SJSA1 (cell line): Measurements from ENCODE around the gene FGD3. TPM values are rescaled to one million over a fixed set of nuclear protein-coding genes. Genes with fewer than 3 reads are reported as not detected.

Experiments
- DNase-seq, 2 experiments: peaks; one replicate each; pipeline ENCODE4 v3.0.0-alpha.2; 2015 to 2020; ENCODE audit warnings: low spot score in 2 of 2, low read depth in 1 of 2
- H3K27ac ChIP-seq: fragments of 250-450 bp; sonication (Bioruptor Pico); 2 replicates; pipeline ENCODE4 v1.5.1; 2020; ENCODE audit warnings: mild to moderate bottlenecking, moderate library complexity
- H3K27me3 ChIP-seq: fragments of 250-450 bp; sonication (Bioruptor Pico); replicated peaks from 2 replicates; pipeline ENCODE4 v1.5.1; 2020; ENCODE audit warnings: mild to moderate bottlenecking, moderate library complexity
- H3K36me3 ChIP-seq: fragments of 250-450 bp; sonication (Bioruptor Pico); 2 replicates; pipeline ENCODE4 v1.5.1; 2020; ENCODE audit warnings: mild to moderate bottlenecking
- H3K4me1 ChIP-seq: fragments of 250-450 bp; sonication (Bioruptor Pico); replicated peaks from 2 replicates; pipeline ENCODE4 v1.6.1; 2021; ENCODE audit warnings: mild to moderate bottlenecking
- H3K4me3 ChIP-seq: fragments of 250-450 bp; sonication (Bioruptor Pico); 2 replicates; pipeline ENCODE4 v1.5.1; 2020; ENCODE audit warnings: mild to moderate bottlenecking
- H3K9me3 ChIP-seq: fragments of 250-450 bp; sonication (Bioruptor Pico); replicated peaks from 2 replicates; pipeline ENCODE4 v1.5.1; 2020; ENCODE audit warnings: mild to moderate bottlenecking
- total RNA-seq: library from RNA; depleted of rRNA; stranded (reverse); fragments of >200 nt; shearing (Covaris generic); gene quantifications from 2 replicates; pipeline ENCODE4 v1.2.3, GENCODE V29; 2014

The FGD3 gene
- total RNA-seq, 1 experiment from 2014 or later = not detected

GRCh38 chr9:93071464-93071863 is 124.1 kb downstream of the FGD3 start:
- H3K27me3 ChIP-seq = no peaks in the 10 kb centered on the region
- no peaks in the 10 kb centered on the region for H3K36me3 ChIP-seq
- H3K27ac ChIP-seq = no peak overlapping the region
- H3K4me1 ChIP-seq = 0 out of 2 replicates have a peak, but pooled peaks cover 6% of the 10 kb centered on the region
- no peak for DNase-seq
- no peak overlapping the region for H3K4me3 ChIP-seq
- H3K9me3 ChIP-seq = no peaks in the 10 kb centered on the region

DNA sequence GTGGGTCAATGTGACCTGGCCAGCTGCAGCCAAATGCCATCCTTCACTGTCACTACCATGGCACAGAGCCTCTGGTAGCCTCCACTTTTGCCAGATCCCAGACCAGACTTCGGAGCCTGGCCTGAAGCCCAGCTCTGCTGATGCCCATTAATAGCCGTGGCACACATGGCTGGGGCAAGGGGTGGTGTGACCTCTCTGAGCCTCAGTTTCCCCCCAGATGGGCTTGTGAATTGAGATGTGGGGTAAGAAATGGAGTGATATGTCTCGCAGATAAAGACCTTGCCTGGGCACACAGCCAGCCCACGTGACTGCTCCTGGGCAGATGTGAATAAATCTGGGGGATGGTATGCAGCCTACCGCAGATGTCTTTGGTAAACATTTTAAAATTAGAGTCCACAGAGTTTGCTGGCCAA is 125.1 kb downstream of the FGD3 start:
- Histone ChIP-seq H3K4me1 (0 out of 2 replicates have a peak, but pooled peaks cover 6% of the 10 kb centered on the region), H3K27me3 (no peaks in the 10 kb centered on the region), H3K4me3 (no peak overlapping the region), H3K9me3 (no peaks in the 10 kb centered on the region), H3K27ac (no peak overlapping the region), H3K36me3 (no peaks in the 10 kb centered on the region)
- DNase-seq = no peak

- no peaks in the 10 kb centered on the region for H3K36me3 ChIP-seq
- H3K27ac ChIP-seq = no peak overlapping the region
- H3K9me3 ChIP-seq = no peaks in the 10 kb centered on the region
- H3K27me3 ChIP-seq = no peaks in the 10 kb centered on the region
- H3K4me3 ChIP-seq = no peak overlapping the region
- H3K4me1 ChIP-seq = 0 out of 2 replicates have a peak, but pooled peaks cover 6% of the 10 kb centered on the region
- no peak for DNase-seq
These were observed 128.9 kb downstream of the FGD3 start for GRCh38 chr9:93076101-93076791.

GRCh38 chr9:93076792-93077128 is 129.4 kb downstream of the FGD3 start:
- H3K4me3 ChIP-seq = no peak overlapping the region
- H3K9me3 ChIP-seq = no peaks in the 10 kb centered on the region
- H3K27me3 ChIP-seq = no peaks in the 10 kb centered on the region
- DNase-seq = no peak
- peaks cover 9% of the 10 kb centered on the region; the same call in 1 of the 2 replicates for H3K4me1 ChIP-seq
- H3K36me3 ChIP-seq = no peaks in the 10 kb centered on the region
- no peak overlapping the region for H3K27ac ChIP-seq

DNA sequence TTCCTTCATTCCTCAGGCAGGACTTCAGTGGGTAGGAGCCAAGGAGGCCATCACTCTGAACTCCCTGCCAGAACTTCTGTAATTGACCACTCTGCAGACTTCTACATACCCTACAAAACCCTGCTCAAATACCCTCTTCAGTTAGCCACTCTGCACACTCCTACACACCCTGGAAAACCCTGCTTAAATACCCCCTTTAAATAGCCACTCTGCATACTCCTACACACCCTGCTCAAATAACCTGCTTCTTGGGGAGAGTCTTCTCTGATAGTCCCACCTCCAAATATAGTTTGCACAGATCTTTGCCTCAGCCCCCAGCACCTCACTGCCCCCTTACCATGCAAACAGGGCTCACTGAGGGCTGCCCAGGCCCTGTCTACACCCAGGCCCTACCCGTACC is 130.0 kb downstream of the FGD3 start:
- Histone ChIP-seq H3K9me3 (no peaks in the 10 kb centered on the region), H3K4me3 (no peak overlapping the region), H3K27me3 (no peaks in the 10 kb centered on the region), H3K36me3 (no peaks in the 10 kb centered on the region), H3K27ac (no peak overlapping the region), H3K4me1 (peaks cover 9% of the 10 kb centered on the region; the same call in 1 of the 2 replicates)
- DNase-seq = no peak

DNA sequence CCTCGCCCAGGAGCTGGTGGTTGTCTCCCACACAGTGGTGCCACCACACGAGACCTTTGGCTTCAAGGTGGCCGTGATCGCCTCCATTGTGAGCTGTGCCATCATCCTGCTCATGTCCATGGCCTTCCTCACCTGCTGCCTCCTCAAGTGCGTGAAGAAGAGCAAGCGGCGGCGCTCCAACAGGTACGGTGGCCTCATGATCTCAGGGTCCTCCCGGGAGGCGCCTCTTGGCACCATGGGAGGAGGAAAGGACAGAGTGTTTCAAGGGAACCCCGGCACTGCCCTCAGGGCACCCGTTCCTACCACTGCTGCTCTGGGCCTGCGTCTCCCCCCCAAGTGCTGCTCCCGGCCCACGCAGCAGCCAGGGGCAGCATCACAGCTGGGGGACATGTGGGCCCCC is 130.5 kb downstream of the FGD3 start:
- no peaks in the 10 kb centered on the region for H3K36me3 ChIP-seq
- H3K4me3 ChIP-seq = no peak overlapping the region
- no peak overlapping the region for H3K27ac ChIP-seq
- peaks cover 5% of the 10 kb centered on the region; the same call in 1 of the 2 replicates for H3K4me1 ChIP-seq
- no peak for DNase-seq
- no peaks in the 10 kb centered on the region for H3K27me3 ChIP-seq
- no peaks in the 10 kb centered on the region for H3K9me3 ChIP-seq

DNA sequence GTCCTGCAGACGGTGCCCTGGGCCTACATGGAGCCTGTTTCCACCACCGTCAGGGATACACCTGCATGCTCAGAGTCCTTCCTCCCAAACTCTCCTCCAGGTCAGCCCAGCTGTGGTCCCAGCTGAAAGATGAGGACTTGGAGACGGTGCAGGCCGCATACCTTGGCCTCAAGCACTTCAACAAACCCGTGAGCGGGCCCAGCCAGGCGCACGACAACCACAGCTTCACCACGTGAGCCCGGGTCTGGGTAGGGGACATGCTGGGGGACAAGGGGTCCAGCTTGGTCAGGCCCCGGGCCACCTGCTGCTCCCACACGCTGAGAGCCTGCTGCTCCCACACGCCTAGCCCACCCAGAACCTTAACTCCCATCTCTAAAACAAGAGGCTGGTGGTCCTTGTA is 132.0 kb downstream of the FGD3 start:
- Histone ChIP-seq H3K27ac (no peak overlapping the region), H3K27me3 (no peaks in the 10 kb centered on the region), H3K4me1 (peaks cover 5% of the 10 kb centered on the region; the same call in 1 of the 2 replicates), H3K36me3 (no peaks in the 10 kb centered on the region), H3K9me3 (no peaks in the 10 kb centered on the region), H3K4me3 (no peak overlapping the region)
- DNase-seq = no peak

GRCh38 chr9:93080406-93080805 is 133.1 kb downstream of the FGD3 start:
- Histone ChIP-seq H3K36me3 (no peaks in the 10 kb centered on the region), H3K4me3 (no peak overlapping the region), H3K27me3 (no peaks in the 10 kb centered on the region), H3K4me1 (peaks cover 5% of the 10 kb centered on the region; the same call in 1 of the 2 replicates), H3K27ac (no peak overlapping the region), H3K9me3 (no peaks in the 10 kb centered on the region)
- no peak for DNase-seq

GRCh38 chr9:93081081-93081529 is 133.8 kb downstream of the FGD3 start:
- no peak for DNase-seq
- Histone ChIP-seq H3K27ac (no peak overlapping the region), H3K36me3 (no peaks in the 10 kb centered on the region)

GRCh38 chr9:93081931-93082330 is 134.6 kb downstream of the FGD3 start:
- no peaks in the 10 kb centered on the region for H3K27me3 ChIP-seq
- no peak overlapping the region; the same call in 1 of the 2 replicates for H3K27ac ChIP-seq
- no peaks in the 10 kb centered on the region for H3K9me3 ChIP-seq
- no peak overlapping the region for H3K4me3 ChIP-seq
- peak in 1 of 2 experiments; percentile 39 for DNase-seq
- H3K36me3 ChIP-seq = no peaks in the 10 kb centered on the region
- H3K4me1 ChIP-seq = peaks cover 5% of the 10 kb centered on the region; the same call in 1 of the 2 replicates

More at GRCh38 chr9:93081081-93081529, 133.8 kb downstream of the FGD3 start:
- no peaks in the 10 kb centered on the region for H3K9me3 ChIP-seq
- peaks cover 5% of the 10 kb centered on the region; the same call in 1 of the 2 replicates for H3K4me1 ChIP-seq
- H3K4me3 ChIP-seq = no peak overlapping the region
- no peaks in the 10 kb centered on the region for H3K27me3 ChIP-seq

GRCh38 chr9:93082841-93083411 is 135.6 kb downstream of the FGD3 start:
- Histone ChIP-seq H3K9me3 (no peaks in the 10 kb centered on the region), H3K4me1 (peaks cover 5% of the 10 kb centered on the region; the same call in 1 of the 2 replicates), H3K4me3 (no peak overlapping the region), H3K27me3 (no peaks in the 10 kb centered on the region), H3K27ac (no peak overlapping the region), H3K36me3 (no peaks in the 10 kb centered on the region)
- no peak for DNase-seq

GRCh38 chr9:93083592-93084470 is 136.5 kb downstream of the FGD3 start:
- no peak overlapping the region for H3K27ac ChIP-seq
- H3K4me1 ChIP-seq = peaks cover 5% of the 10 kb centered on the region; the same call in 1 of the 2 replicates
- no peaks in the 10 kb centered on the region for H3K9me3 ChIP-seq
- no peaks in the 10 kb centered on the region for H3K36me3 ChIP-seq
- H3K4me3 ChIP-seq = no peak overlapping the region
- DNase-seq = no peak
- H3K27me3 ChIP-seq = no peaks in the 10 kb centered on the region

GRCh38 chr9:93084471-93084881 is 137.2 kb downstream of the FGD3 start:
- Histone ChIP-seq H3K27ac (no peak overlapping the region), H3K4me1 (peaks cover 5% of the 10 kb centered on the region; the same call in 1 of the 2 replicates), H3K4me3 (no peak overlapping the region), H3K36me3 (no peaks in the 10 kb centered on the region), H3K27me3 (no peaks in the 10 kb centered on the region), H3K9me3 (no peaks in the 10 kb centered on the region)
- DNase-seq = no peak
